ENCODE data around the gene EML1. TPM values are rescaled to one million over a fixed set of nuclear protein-coding genes. Genes with fewer than 3 reads are reported as not detected.
A peak's percentile ranks its signal among the peaks of the same experiment; 100 is the strongest.

EML1 gene
- total and polyA plus RNA-seq, 2 of the 13 experiments (the other 11 are each of a cell fraction or from before 2014, with no cell fraction given): 0.59 to 1.7 TPM

DNA sequence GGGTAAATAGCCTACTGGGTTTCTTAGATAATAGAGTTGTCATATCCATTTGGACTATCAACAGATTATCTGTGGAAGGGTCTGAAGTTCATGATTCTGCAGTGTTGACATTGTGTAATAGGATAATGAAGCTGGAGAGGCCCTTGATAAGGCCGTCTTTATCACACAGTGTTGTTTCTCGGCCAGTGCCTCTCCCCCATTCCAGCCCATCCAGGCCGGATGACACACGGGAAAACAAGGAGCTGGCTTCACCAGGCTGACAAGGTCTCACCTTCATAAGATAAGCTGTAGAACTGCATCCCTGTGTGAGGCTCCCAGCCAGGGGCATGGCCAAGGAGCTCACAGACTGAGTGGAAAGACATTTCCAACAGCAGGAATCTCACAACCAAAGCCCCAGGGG, 8.7 kb upstream of the EML1 start (continued):
- TF ChIP-seq STAT6 (CRISPR knock-in tag; IDR thresholded peaks at IDR 0.05; ENCODE audit: borderline replicate concordance): no peak
- no peak for TF ChIP-seq ZNF280D (CRISPR knock-in tag; IDR thresholded peaks at IDR 0.05)
- TF ChIP-seq KLF16 (CRISPR knock-in tag; IDR thresholded peaks at IDR 0.05): no peak
- TF ChIP-seq, protein P1, sequence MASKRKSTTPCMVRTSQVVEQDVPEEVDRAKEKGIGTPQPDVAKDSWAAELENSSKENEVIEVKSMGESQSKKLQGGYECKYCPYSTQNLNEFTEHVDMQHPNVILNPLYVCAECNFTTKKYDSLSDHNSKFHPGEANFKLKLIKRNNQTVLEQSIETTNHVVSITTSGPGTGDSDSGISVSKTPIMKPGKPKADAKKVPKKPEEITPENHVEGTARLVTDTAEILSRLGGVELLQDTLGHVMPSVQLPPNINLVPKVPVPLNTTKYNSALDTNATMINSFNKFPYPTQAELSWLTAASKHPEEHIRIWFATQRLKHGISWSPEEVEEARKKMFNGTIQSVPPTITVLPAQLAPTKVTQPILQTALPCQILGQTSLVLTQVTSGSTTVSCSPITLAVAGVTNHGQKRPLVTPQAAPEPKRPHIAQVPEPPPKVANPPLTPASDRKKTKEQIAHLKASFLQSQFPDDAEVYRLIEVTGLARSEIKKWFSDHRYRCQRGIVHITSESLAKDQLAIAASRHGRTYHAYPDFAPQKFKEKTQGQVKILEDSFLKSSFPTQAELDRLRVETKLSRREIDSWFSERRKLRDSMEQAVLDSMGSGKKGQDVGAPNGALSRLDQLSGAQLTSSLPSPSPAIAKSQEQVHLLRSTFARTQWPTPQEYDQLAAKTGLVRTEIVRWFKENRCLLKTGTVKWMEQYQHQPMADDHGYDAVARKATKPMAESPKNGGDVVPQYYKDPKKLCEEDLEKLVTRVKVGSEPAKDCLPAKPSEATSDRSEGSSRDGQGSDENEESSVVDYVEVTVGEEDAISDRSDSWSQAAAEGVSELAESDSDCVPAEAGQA (IDR thresholded peaks at IDR 0.05; ENCODE audit: low read depth): no peak
- TF ChIP-seq, protein P1 (CRISPR knock-in tag; IDR thresholded peaks at IDR 0.05; ENCODE audit: borderline replicate concordance): no peak
- TF ChIP-seq ZFAT (CRISPR knock-in tag; conservative IDR thresholded peaks at IDR 0.05): no peak
- TF ChIP-seq TOE1 (CRISPR knock-in tag; IDR thresholded peaks at IDR 0.05): no peak
- TF ChIP-seq ZNF883 (CRISPR knock-in tag; IDR thresholded peaks at IDR 0.05; ENCODE audit: not compliant biosample characterization): no peak
- TF ChIP-seq MTA3 (CRISPR knock-in tag; IDR thresholded peaks at IDR 0.05): no peak
- no peak for TF ChIP-seq ZNF781 (CRISPR knock-in tag; IDR thresholded peaks at IDR 0.05; ENCODE audit: borderline replicate concordance, not compliant biosample characterization)
- TF ChIP-seq ZGPAT (CRISPR knock-in tag; IDR thresholded peaks at IDR 0.05): peak; percentile 56; the same call in 1 of the 2 replicates
- no peak for TF ChIP-seq ZNF292 (CRISPR knock-in tag; IDR thresholded peaks at IDR 0.05; ENCODE audit: borderline replicate concordance, low read depth)
- no peak for TF ChIP-seq BRD4 (CRISPR knock-in tag; IDR thresholded peaks at IDR 0.05)
